WTC11 (cell line): ENCODE measurements around the gene CLEC2A. TPM values are rescaled to one million over a fixed set of nuclear protein-coding genes. Genes with fewer than 3 reads are reported as not detected.

ENCODE experiments used
- ATAC-seq: fragments of 200-7000 bp; cut with Tn5 transposase; 2 replicates; pipeline ENCODE4 v1.10.0; 2021; ENCODE audit warnings: mild to moderate bottlenecking, moderate library complexity
- CTCF ChIA-PET: fragments of 300-600 bp; sonication (Branson Sonifier 250); formaldehyde crosslinking; loops from one replicate; lab custom pipeline; 2021; ENCODE audit warnings: antibody characterized with exemption; lab: Charles Lee
- POLR2A ChIA-PET: fragments of 350-600 bp; sonication (Branson Sonifier 250); formaldehyde crosslinking; loops from one replicate; lab custom pipeline; 2021; ENCODE audit warnings: antibody characterized with exemption; lab: Charles Lee
- DNase-seq: peaks from one replicate; pipeline ENCODE4 v3.0.0; 2021; ENCODE audit warnings: low spot score
- H3K27ac Mint-ChIP-seq: 2 replicates; pipeline ENCODE4 v1.8.0; 2021; ENCODE audit warnings: mixed read lengths
- H3K27me3 Mint-ChIP-seq: 2 replicates; pipeline ENCODE4 v1.8.0; 2021; ENCODE audit warnings: low read depth, mild to moderate bottlenecking, moderate library complexity, mixed read lengths
- H3K36me3 Mint-ChIP-seq: 2 replicates; pipeline ENCODE4 v1.8.0; 2021; ENCODE audit warnings: mixed read lengths
- H3K4me1 Mint-ChIP-seq: 2 replicates; pipeline ENCODE4 v1.8.0; 2022; ENCODE audit warnings: mixed read lengths
- H3K4me3 Mint-ChIP-seq: 2 replicates; pipeline ENCODE4 v1.8.0; 2021; ENCODE audit warnings: mild to moderate bottlenecking, moderate library complexity, mixed read lengths
- H3K9me3 Mint-ChIP-seq: 2 replicates; pipeline ENCODE4 v1.8.0; 2021; ENCODE audit warnings: mixed read lengths
- ARID4B ChIP-seq: sonication (generic); formaldehyde crosslinking; IDR thresholded peaks from 2 replicates; pipeline ENCODE4 v1.8.0; 2023; ENCODE audit warnings: missing genetic modification reagents, mild to moderate bottlenecking, borderline replicate concordance
- ATF1 ChIP-seq: sonication (generic); formaldehyde crosslinking; IDR thresholded peaks from 2 replicates; pipeline ENCODE4 v1.8.1; 2023; ENCODE audit warnings: mild to moderate bottlenecking, moderate library complexity, missing genetic modification reagents
- ATF2 ChIP-seq: sonication (generic); formaldehyde crosslinking; IDR thresholded peaks from 2 replicates; pipeline ENCODE4 v1.8.1; 2022; ENCODE audit warnings: low read depth, missing genetic modification reagents, borderline replicate concordance
- CBFB ChIP-seq: sonication (generic); formaldehyde crosslinking; IDR thresholded peaks from 2 replicates; pipeline ENCODE4 v1.8.1; 2022; ENCODE audit warnings: mild to moderate bottlenecking, low read depth, missing genetic modification reagents
- CREB1 ChIP-seq: sonication (generic); formaldehyde crosslinking; IDR thresholded peaks from 2 replicates; pipeline ENCODE4 v1.8.0; 2023; ENCODE audit warnings: mild to moderate bottlenecking, missing genetic modification reagents
- CTCF ChIP-seq: fragments of 200-600 bp; IDR thresholded peaks from 2 replicates; pipeline ENCODE4 v1.8.0; 2022; ENCODE audit warnings: antibody characterized with exemption
- ELF4 ChIP-seq: sonication (generic); formaldehyde crosslinking; IDR thresholded peaks from 2 replicates; pipeline ENCODE4 v1.8.1; 2022; ENCODE audit warnings: low read depth, mild to moderate bottlenecking, moderate library complexity, missing genetic modification reagents
- ETV6 ChIP-seq: sonication (generic); formaldehyde crosslinking; IDR thresholded peaks from 2 replicates; pipeline ENCODE4 v1.8.1; 2022; ENCODE audit warnings: mild to moderate bottlenecking, missing genetic modification reagents
- GTF2I ChIP-seq: fragments of 250-450 bp; sonication (Bioruptor Pico); conservative IDR thresholded peaks from 2 replicates; pipeline ENCODE4 v1.4.0; 2021; ENCODE audit warnings: mild to moderate bottlenecking
- IRF2 ChIP-seq: sonication (generic); formaldehyde crosslinking; IDR thresholded peaks from 2 replicates; pipeline ENCODE4 v1.8.0; 2022; ENCODE audit warnings: low read depth, missing genetic modification reagents, borderline replicate concordance
- JAZF1 ChIP-seq: fragments of 250-450 bp; sonication (Bioruptor Pico); IDR thresholded peaks from 2 replicates; pipeline ENCODE4 v1.9.0; 2021; ENCODE audit warnings: moderate library complexity, mild to moderate bottlenecking, inconsistent platforms
- KAT7 ChIP-seq: sonication (generic); formaldehyde crosslinking; IDR thresholded peaks from 2 replicates; pipeline ENCODE4 v1.8.1; 2023; ENCODE audit warnings: missing genetic modification reagents, mild to moderate bottlenecking, borderline replicate concordance
- OVOL2 ChIP-seq: fragments of 250-450 bp; sonication (Bioruptor Pico); IDR thresholded peaks from 2 replicates; pipeline ENCODE4 v1.9.0; 2021; ENCODE audit warnings: mild to moderate bottlenecking, borderline replicate concordance
- PRRX2 ChIP-seq: fragments of 250-450 bp; sonication (Bioruptor Pico); IDR thresholded peaks from 2 replicates; pipeline ENCODE4 v1.8.0; 2021; ENCODE audit warnings: mild to moderate bottlenecking
- RELA ChIP-seq: sonication (generic); formaldehyde crosslinking; IDR thresholded peaks from 2 replicates; pipeline ENCODE4 v1.8.1; 2022; ENCODE audit warnings: missing genetic modification reagents, mild to moderate bottlenecking, borderline replicate concordance
- SP1 ChIP-seq: sonication (generic); formaldehyde crosslinking; conservative IDR thresholded peaks from 2 replicates; pipeline ENCODE4 v1.8.1; 2022; ENCODE audit warnings: missing genetic modification reagents
- TCF7 ChIP-seq: sonication (generic); formaldehyde crosslinking; IDR thresholded peaks from 2 replicates; pipeline ENCODE4 v1.8.0; 2022; ENCODE audit warnings: mild to moderate bottlenecking, low read depth, missing genetic modification reagents, moderate library complexity
- ZBTB21 ChIP-seq: sonication (generic); formaldehyde crosslinking; IDR thresholded peaks from 2 replicates; pipeline ENCODE4 v1.8.1; 2023; ENCODE audit warnings: mild to moderate bottlenecking, missing genetic modification reagents, borderline replicate concordance
- ZBTB43 ChIP-seq: sonication (generic); formaldehyde crosslinking; IDR thresholded peaks from 2 replicates; pipeline ENCODE4 v1.8.1; 2023; ENCODE audit warnings: mild to moderate bottlenecking, missing genetic modification reagents
- ZNF138 ChIP-seq: sonication (generic); formaldehyde crosslinking; conservative IDR thresholded peaks from 2 replicates; pipeline ENCODE4 v1.8.1; 2022; ENCODE audit warnings: mild to moderate bottlenecking, moderate library complexity, missing genetic modification reagents
- ZNF317 ChIP-seq: sonication (generic); formaldehyde crosslinking; IDR thresholded peaks from 2 replicates; pipeline ENCODE4 v1.8.1; 2023; ENCODE audit warnings: low read depth, mild to moderate bottlenecking, moderate library complexity, missing genetic modification reagents, borderline replicate concordance
- total RNA-seq: library from RNA; stranded (reverse); gene quantifications from 3 replicates; pipeline ENCODE4 v1.2.3, GENCODE V29; 2021

The CLEC2A gene
- total RNA-seq, 1 experiment from 2014 or later: 3.5 TPM

- TF ChIP-seq CTCF: no peak
- TF ChIP-seq IRF2: no peak
- no peak for TF ChIP-seq PRRX2 (CRISPR knock-in tag)
- TF ChIP-seq JAZF1 (CRISPR knock-in tag): no peak
- no peak for TF ChIP-seq RELA (CRISPR knock-in tag)
- no peak for TF ChIP-seq ARID4B (CRISPR knock-in tag)
- no peak for TF ChIP-seq OVOL2 (CRISPR knock-in tag)
- no peak for TF ChIP-seq ZNF317 (CRISPR knock-in tag)
- no peak for TF ChIP-seq CREB1
- no peak for TF ChIP-seq SP1 (CRISPR knock-in tag)
- no peak for TF ChIP-seq ZNF138 (CRISPR knock-in tag)
- TF ChIP-seq GTF2I (CRISPR knock-in tag): no peak
- no peak for TF ChIP-seq ATF1
- TF ChIP-seq ELF4 (CRISPR knock-in tag): no peak
- TF ChIP-seq, all 79 proteins: peak for 0
Measured at GRCh38 chr12:9902539-9903228, 29.5 kb downstream of the CLEC2A start (continued).

GRCh38 chr12:9900930-9901329 is 31.2 kb downstream of the CLEC2A start:
- DNase-seq (no peak), ATAC-seq (no peak)
- Mint-ChIP-seq H3K9me3 (peaks cover 45% of the 10 kb centered on the region), H3K27ac (0 out of 2 replicates have a peak overlapping the region, but pooled peaks have one; percentile 35), H3K27me3 (no peaks in the 10 kb centered on the region), H3K4me3 (no peak overlapping the region; the same call in 1 of the 2 replicates), H3K4me1 (peaks cover 27% of the 10 kb centered on the region), H3K36me3 (peaks cover 51% of the 10 kb centered on the region)
- POLR2A ChIA-PET: no interaction called here
- CTCF ChIA-PET: no interaction called here
- TF ChIP-seq TCF7: no peak
- TF ChIP-seq ZBTB21 (CRISPR knock-in tag): no peak
- TF ChIP-seq CREB1: no peak
- no peak for TF ChIP-seq ATF2 (CRISPR knock-in tag)
- no peak for TF ChIP-seq CBFB
- no peak for TF ChIP-seq ZBTB43 (CRISPR knock-in tag)
- TF ChIP-seq KAT7: no peak
- TF ChIP-seq ETV6 (CRISPR knock-in tag): no peak
- TF ChIP-seq, all 79 proteins: peak for 0
